ENCODE results near the gene PCDHA3. TPM values are rescaled to one million over a fixed set of nuclear protein-coding genes. Genes with fewer than 3 reads are reported as not detected.
A peak's percentile ranks its signal among the peaks of the same experiment; 100 is the strongest.
"Not testable (repeated sequence)": the region's sequence is repeated elsewhere in the genome, so short reads cannot be mapped to it uniquely, and the experiment has no call there.

Gene PCDHA3
- total RNA-seq, 1 experiment from 2014 or later = not detected

GRCh38 chr5:140808241-140808888 lies 7.5 kb downstream of the PCDHA3 start:
- in situ Hi-C loops (cut with HindIII; ENCODE audit: low sequenced_read_pairs) = not testable (repeated sequence)

GRCh38 chr5:140808889-140809291 lies 8.0 kb downstream of the PCDHA3 start:
- DNase-seq (ENCODE audit: low spot score) = no peak
- in situ Hi-C loops (cut with HindIII; ENCODE audit: low sequenced_read_pairs) = no loop called here

More at GRCh38 chr5:140808241-140808888, 7.5 kb downstream of the PCDHA3 start:
- not testable (repeated sequence) for DNase-seq (ENCODE audit: low spot score)

GRCh38 chr5:140821375-140822280 lies 20.8 kb downstream of the PCDHA3 start, which contains the start of gene PCDHA5:
Gene PCDHA5 (plus strand): TSS chr5:140821613.
- in situ Hi-C loops (cut with HindIII; ENCODE audit: low sequenced_read_pairs) = no loop called here
- DNase-seq (ENCODE audit: low spot score) = peak; percentile 57

GRCh38 chr5:140822281-140822629 lies 21.4 kb downstream of the PCDHA3 start:
- DNase-seq (ENCODE audit: low spot score) = no peak
- in situ Hi-C loops (cut with HindIII; ENCODE audit: low sequenced_read_pairs) = no loop called here

- DNase-seq (ENCODE audit: low spot score); in situ Hi-C loops (cut with HindIII; ENCODE audit: low sequenced_read_pairs): not testable (repeated sequence)
These were observed 22.1 kb downstream of the PCDHA3 start for GRCh38 chr5:140822969-140823368.

- no peak for DNase-seq (ENCODE audit: low spot score)
- in situ Hi-C loops (cut with HindIII; ENCODE audit: low sequenced_read_pairs) = no loop called here
These were observed 22.6 kb downstream of the PCDHA3 start for GRCh38 chr5:140823475-140823874.

- in situ Hi-C loops (cut with HindIII; ENCODE audit: low sequenced_read_pairs) = no loop called here
- DNase-seq (ENCODE audit: low spot score) = peak; percentile 27
These were observed 27.0 kb downstream of the PCDHA3 start, which contains the start of gene PCDHA6 for GRCh38 chr5:140827704-140828361. Gene PCDHA6 (plus strand): TSS chr5:140827960. CDS start chr5:140828092, 132 bp downstream.

GRCh38 chr5:140828362-140828737 lies 27.5 kb downstream of the PCDHA3 start:
- in situ Hi-C loops (cut with HindIII; ENCODE audit: low sequenced_read_pairs) = no loop called here
- DNase-seq (ENCODE audit: low spot score) = peak; percentile 11

GRCh38 chr5:140829511-140830501 lies 28.9 kb downstream of the PCDHA3 start:
- in situ Hi-C loops (cut with HindIII; ENCODE audit: low sequenced_read_pairs) = not testable (repeated sequence)

GRCh38 chr5:140833993-140834392 lies 33.1 kb downstream of the PCDHA3 start, which contains the start of gene PCDHA7:
Gene PCDHA7 (plus strand): TSS chr5:140834269. CDS start chr5:140834384, 115 bp downstream.
- peak; percentile 51 for DNase-seq (ENCODE audit: low spot score)
- in situ Hi-C loops (cut with HindIII; ENCODE audit: low sequenced_read_pairs) = no loop called here

More at GRCh38 chr5:140829511-140830501, 28.9 kb downstream of the PCDHA3 start:
- DNase-seq (ENCODE audit: low spot score) = not testable (repeated sequence)

- in situ Hi-C loops (cut with HindIII; ENCODE audit: low sequenced_read_pairs) = not testable (repeated sequence)
These were observed 33.7 kb downstream of the PCDHA3 start for GRCh38 chr5:140834439-140835008.

GRCh38 chr5:140835622-140836510 lies 35.0 kb downstream of the PCDHA3 start:
- no peak for DNase-seq (ENCODE audit: low spot score)
- in situ Hi-C loops (cut with HindIII; ENCODE audit: low sequenced_read_pairs) = no loop called here

More at GRCh38 chr5:140834439-140835008, 33.7 kb downstream of the PCDHA3 start:
- not testable (repeated sequence) for DNase-seq (ENCODE audit: low spot score)

GRCh38 chr5:140840978-140841962 lies 40.4 kb downstream of the PCDHA3 start, which contains the start of gene PCDHA8:
Gene PCDHA8 (plus strand): TSS chr5:140841187. CDS start chr5:140841322, 135 bp downstream.
- peak; percentile 64 for DNase-seq (ENCODE audit: low spot score)
- in situ Hi-C loops (cut with HindIII; ENCODE audit: low sequenced_read_pairs) = no loop called here

- in situ Hi-C loops (cut with HindIII; ENCODE audit: low sequenced_read_pairs) = no loop called here
- DNase-seq (ENCODE audit: low spot score) = no peak
These were observed 42.2 kb downstream of the PCDHA3 start for GRCh38 chr5:140842798-140843733.
